ENCODE data around the gene SEMA5B.

SEMA5B gene

DNA sequence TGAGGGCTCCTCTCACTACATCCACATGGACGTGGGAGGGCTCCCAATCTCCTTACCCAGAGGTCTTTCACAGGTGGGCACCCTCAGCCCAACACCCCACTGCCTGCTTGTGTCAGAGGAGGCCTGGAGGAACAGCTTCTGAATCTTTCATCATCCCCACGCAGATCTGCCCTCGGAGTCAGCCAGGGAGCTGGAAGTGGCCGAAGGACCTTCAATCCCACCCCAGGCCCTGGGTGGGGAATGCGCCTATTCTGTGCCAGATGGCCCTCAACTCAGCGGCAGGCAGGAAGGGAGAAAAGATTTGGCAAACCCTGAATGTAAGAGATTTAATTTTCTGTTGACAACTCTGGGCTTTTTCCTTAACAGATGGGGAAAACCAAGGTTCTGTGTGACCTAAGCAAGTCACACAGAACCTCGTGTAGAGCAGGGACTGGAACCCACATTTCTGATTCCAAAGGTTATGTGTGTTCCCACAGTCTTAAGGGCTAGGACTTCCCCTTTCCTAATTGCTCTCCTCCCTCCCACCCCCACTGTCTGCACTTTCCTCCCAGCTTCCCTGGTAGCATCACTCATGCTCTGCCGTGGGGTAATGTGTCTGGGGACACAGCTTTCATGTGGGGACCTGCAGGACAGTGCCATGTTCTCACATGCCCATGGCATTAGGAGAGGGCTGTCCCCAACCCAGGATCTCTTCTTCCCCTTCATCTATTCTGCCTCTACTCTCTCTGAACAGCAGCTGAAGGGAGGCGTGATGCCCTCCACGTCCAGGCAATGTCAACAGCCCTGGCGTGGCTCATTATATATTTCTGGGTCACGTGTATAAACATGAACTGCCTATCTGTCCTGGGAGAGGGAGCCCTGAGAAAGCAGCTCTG is 98.1 kb downstream of the SEMA5B start:
- H3K9me3 ChIP-seq (ENCODE audit: insufficient read depth, low read length): no peaks in the 10 kb centered on the region
- no peak for TF ChIP-seq SUZ12 (IDR thresholded peaks at IDR 0.05; ENCODE audit: extremely low read depth, insufficient read depth, insufficient read length)
- TF ChIP-seq YY1 (IDR thresholded peaks at IDR 0.05; ENCODE audit: insufficient read depth, insufficient read length): no peak
- no peak for TF ChIP-seq ZNF274 (IDR thresholded peaks at IDR 0.05; ENCODE audit: low read depth, low read length)
- no peak overlapping the region for H3K4me3 ChIP-seq (ENCODE audit: insufficient read length, low read depth)
- H3K36me3 ChIP-seq (ENCODE audit: insufficient read depth, insufficient read length, low read length): no peaks in the 10 kb centered on the region
- H3K9ac ChIP-seq (ENCODE audit: insufficient read length, low read depth): no peak overlapping the region
- no peak for DNase-seq (ENCODE audit: low read depth, low spot score)
- H3K4me1 ChIP-seq (ENCODE audit: insufficient read depth, insufficient read length): no peaks in the 10 kb centered on the region
- H3K27me3 ChIP-seq (ENCODE audit: insufficient read depth, insufficient read length): no peaks in the 10 kb centered on the region

GRCh38 chr3:122928396-122929187 is 99.0 kb downstream of the SEMA5B start:
- DNase-seq (ENCODE audit: low read depth, low spot score): no peak
- no peaks in the 10 kb centered on the region for H3K36me3 ChIP-seq (ENCODE audit: insufficient read depth, insufficient read length, low read length)
- H3K4me3 ChIP-seq (ENCODE audit: insufficient read length, low read depth): no peak overlapping the region
- no peak overlapping the region for H3K9ac ChIP-seq (ENCODE audit: insufficient read length, low read depth)
- TF ChIP-seq YY1 (IDR thresholded peaks at IDR 0.05; ENCODE audit: insufficient read depth, insufficient read length) (no peak), SUZ12 (IDR thresholded peaks at IDR 0.05; ENCODE audit: extremely low read depth, insufficient read depth, insufficient read length) (no peak), ZNF274 (IDR thresholded peaks at IDR 0.05; ENCODE audit: low read depth, low read length) (no peak)
- no peaks in the 10 kb centered on the region for H3K27me3 ChIP-seq (ENCODE audit: insufficient read depth, insufficient read length)
- H3K9me3 ChIP-seq (ENCODE audit: insufficient read depth, low read length): no peaks in the 10 kb centered on the region
- H3K4me1 ChIP-seq (ENCODE audit: insufficient read depth, insufficient read length): no peaks in the 10 kb centered on the region

GRCh38 chr3:122927726-122928125 is 99.8 kb downstream of the SEMA5B start:
- TF ChIP-seq ZNF274 (IDR thresholded peaks at IDR 0.05; ENCODE audit: low read depth, low read length): no peak
- no peak for TF ChIP-seq YY1 (IDR thresholded peaks at IDR 0.05; ENCODE audit: insufficient read depth, insufficient read length)
- no peak for TF ChIP-seq SUZ12 (IDR thresholded peaks at IDR 0.05; ENCODE audit: extremely low read depth, insufficient read depth, insufficient read length)
- no peak overlapping the region for H3K9ac ChIP-seq (ENCODE audit: insufficient read length, low read depth)
- no peaks in the 10 kb centered on the region for H3K4me1 ChIP-seq (ENCODE audit: insufficient read depth, insufficient read length)
- no peak for DNase-seq (ENCODE audit: low read depth, low spot score)
- H3K4me3 ChIP-seq (ENCODE audit: insufficient read length, low read depth): no peak overlapping the region
- no peaks in the 10 kb centered on the region for H3K9me3 ChIP-seq (ENCODE audit: insufficient read depth, low read length)
- no peaks in the 10 kb centered on the region for H3K36me3 ChIP-seq (ENCODE audit: insufficient read depth, insufficient read length, low read length)
- no peaks in the 10 kb centered on the region for H3K27me3 ChIP-seq (ENCODE audit: insufficient read depth, insufficient read length)

DNA sequence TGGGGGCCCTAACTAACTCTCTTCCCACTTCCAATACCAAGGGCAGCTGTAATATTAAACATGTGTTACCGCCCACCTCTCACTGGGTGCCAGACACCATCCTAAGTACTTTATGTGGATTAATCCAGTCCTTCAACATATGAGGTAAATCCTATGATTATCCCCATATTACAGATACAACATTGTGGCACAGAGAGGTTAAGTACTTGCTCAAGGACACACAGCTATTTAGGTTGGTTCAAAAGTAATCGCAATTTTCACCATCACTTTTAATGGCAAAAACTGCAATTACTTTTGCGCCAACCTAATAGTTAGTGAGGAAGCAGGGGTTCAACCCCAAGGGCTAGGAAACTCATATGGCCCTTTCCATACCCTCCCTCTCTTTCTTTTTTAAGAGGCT is 100.8 kb downstream of the SEMA5B start:
- H3K4me3 ChIP-seq (ENCODE audit: insufficient read length, low read depth): no peak overlapping the region
- TF ChIP-seq SUZ12 (IDR thresholded peaks at IDR 0.05; ENCODE audit: extremely low read depth, insufficient read depth, insufficient read length) (no peak), YY1 (IDR thresholded peaks at IDR 0.05; ENCODE audit: insufficient read depth, insufficient read length) (no peak), ZNF274 (IDR thresholded peaks at IDR 0.05; ENCODE audit: low read depth, low read length) (no peak)
- H3K9me3 ChIP-seq (ENCODE audit: insufficient read depth, low read length): no peaks in the 10 kb centered on the region
- no peak overlapping the region for H3K9ac ChIP-seq (ENCODE audit: insufficient read length, low read depth)
- H3K36me3 ChIP-seq (ENCODE audit: insufficient read depth, insufficient read length, low read length): no peaks in the 10 kb centered on the region
- no peak for DNase-seq (ENCODE audit: low read depth, low spot score)
- H3K4me1 ChIP-seq (ENCODE audit: insufficient read depth, insufficient read length): no peaks in the 10 kb centered on the region
- no peaks in the 10 kb centered on the region for H3K27me3 ChIP-seq (ENCODE audit: insufficient read depth, insufficient read length)

DNA sequence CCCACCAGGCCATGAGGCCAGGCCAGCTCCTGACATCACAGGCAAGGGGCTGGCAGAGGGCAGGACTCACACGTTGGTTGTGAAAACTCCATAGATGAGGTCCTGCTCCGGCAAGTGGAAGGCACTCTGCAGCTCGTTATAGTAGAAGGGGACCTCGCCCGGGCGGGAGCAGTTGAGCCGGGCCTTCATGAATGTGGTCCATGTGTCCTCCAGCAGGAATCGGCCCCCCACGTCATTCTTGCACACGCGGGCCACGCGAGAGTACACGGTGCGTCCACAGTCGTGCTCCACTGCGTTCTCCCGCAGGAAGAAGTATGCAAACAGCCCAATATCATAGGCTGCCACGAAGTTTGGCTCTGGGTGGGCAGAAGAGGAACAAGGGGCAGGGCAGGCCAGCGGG is 101.2 kb downstream of the SEMA5B start:
- TF ChIP-seq SUZ12 (IDR thresholded peaks at IDR 0.05; ENCODE audit: extremely low read depth, insufficient read depth, insufficient read length) (no peak), ZNF274 (IDR thresholded peaks at IDR 0.05; ENCODE audit: low read depth, low read length) (no peak), YY1 (IDR thresholded peaks at IDR 0.05; ENCODE audit: insufficient read depth, insufficient read length) (no peak)
- Histone ChIP-seq H3K4me3 (ENCODE audit: insufficient read length, low read depth) (no peak overlapping the region), H3K9me3 (ENCODE audit: insufficient read depth, low read length) (no peaks in the 10 kb centered on the region), H3K9ac (ENCODE audit: insufficient read length, low read depth) (no peak overlapping the region), H3K36me3 (ENCODE audit: insufficient read depth, insufficient read length, low read length) (no peaks in the 10 kb centered on the region), H3K4me1 (ENCODE audit: insufficient read depth, insufficient read length) (no peaks in the 10 kb centered on the region), H3K27me3 (ENCODE audit: insufficient read depth, insufficient read length) (no peaks in the 10 kb centered on the region)
- DNase-seq (ENCODE audit: low read depth, low spot score): no peak

DNA sequence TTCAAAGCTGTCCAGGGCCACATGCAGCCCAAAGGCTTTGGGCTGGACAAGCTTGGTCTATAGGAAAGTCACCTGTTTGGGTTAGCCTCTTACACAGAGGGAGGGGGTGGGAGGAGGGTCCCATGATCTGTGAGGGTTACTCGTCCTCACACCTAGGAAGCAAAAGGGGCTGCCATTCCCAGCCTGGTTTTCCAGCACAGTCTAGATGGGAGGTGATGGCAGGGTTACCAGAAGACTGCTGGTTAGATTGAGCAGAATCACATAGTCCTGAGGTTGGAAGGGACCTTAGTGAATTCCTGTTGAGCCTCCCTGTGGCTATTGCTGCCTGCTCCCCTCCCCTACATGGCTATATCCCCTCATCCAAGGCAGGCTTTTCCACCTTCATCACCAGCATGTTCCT is 101.8 kb downstream of the SEMA5B start:
- no peak for DNase-seq (ENCODE audit: low read depth, low spot score)

GRCh38 chr3:122924056-122924455 is 103.5 kb downstream of the SEMA5B start:
- TF ChIP-seq YY1 (IDR thresholded peaks at IDR 0.05; ENCODE audit: insufficient read depth, insufficient read length): no peak
- no peak for TF ChIP-seq SUZ12 (IDR thresholded peaks at IDR 0.05; ENCODE audit: extremely low read depth, insufficient read depth, insufficient read length)
- no peak for TF ChIP-seq ZNF274 (IDR thresholded peaks at IDR 0.05; ENCODE audit: low read depth, low read length)
- Histone ChIP-seq H3K9ac (ENCODE audit: insufficient read length, low read depth) (no peak overlapping the region), H3K4me3 (ENCODE audit: insufficient read length, low read depth) (no peak overlapping the region), H3K27me3 (ENCODE audit: insufficient read depth, insufficient read length) (no peaks in the 10 kb centered on the region), H3K36me3 (ENCODE audit: insufficient read depth, insufficient read length, low read length) (no peaks in the 10 kb centered on the region), H3K9me3 (ENCODE audit: insufficient read depth, low read length) (no peaks in the 10 kb centered on the region), H3K4me1 (ENCODE audit: insufficient read depth, insufficient read length) (no peaks in the 10 kb centered on the region)
- DNase-seq (ENCODE audit: low read depth, low spot score): no peak

More for the DNA sequence above, 101.8 kb downstream of the SEMA5B start:
- Histone ChIP-seq H3K27me3 (ENCODE audit: insufficient read depth, insufficient read length) (no peaks in the 10 kb centered on the region), H3K9me3 (ENCODE audit: insufficient read depth, low read length) (no peaks in the 10 kb centered on the region), H3K4me3 (ENCODE audit: insufficient read length, low read depth) (no peak overlapping the region), H3K4me1 (ENCODE audit: insufficient read depth, insufficient read length) (no peaks in the 10 kb centered on the region), H3K36me3 (ENCODE audit: insufficient read depth, insufficient read length, low read length) (no peaks in the 10 kb centered on the region), H3K9ac (ENCODE audit: insufficient read length, low read depth) (no peak overlapping the region)
- TF ChIP-seq SUZ12 (IDR thresholded peaks at IDR 0.05; ENCODE audit: extremely low read depth, insufficient read depth, insufficient read length): no peak
- no peak for TF ChIP-seq ZNF274 (IDR thresholded peaks at IDR 0.05; ENCODE audit: low read depth, low read length)
- no peak for TF ChIP-seq YY1 (IDR thresholded peaks at IDR 0.05; ENCODE audit: insufficient read depth, insufficient read length)

Measured in NT2/D1 (cell line).